ENCODE data around the gene OR10A6. TPM values are rescaled to one million over a fixed set of nuclear protein-coding genes. Genes with fewer than 3 reads are reported as not detected.

OR10A6 gene
- total and polyA plus RNA-seq, 10 of the 15 experiments (the other 5 are each of a cell fraction or from before 2014, with no cell fraction given) = not detected

DNA sequence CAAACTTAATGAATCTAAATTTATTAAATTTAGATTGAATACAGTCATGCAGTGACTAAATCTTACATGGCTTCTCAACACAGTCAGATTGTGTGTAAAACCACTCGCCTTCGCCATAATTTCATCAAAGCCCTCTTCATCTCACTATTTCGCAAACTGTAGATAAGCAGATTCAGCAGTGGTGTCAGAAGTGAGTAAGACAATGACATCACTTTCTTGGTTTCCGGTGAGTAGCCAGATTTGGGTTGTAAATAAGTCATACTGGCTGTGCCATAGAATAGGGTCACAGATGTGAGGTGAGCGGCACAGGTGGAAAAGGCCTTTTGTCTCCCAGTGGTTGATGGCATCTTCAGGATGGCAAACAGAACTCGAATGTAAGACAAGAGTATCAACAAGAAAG is 3.4 kb downstream of the OR10A6 start (continued):
- no peak for TF ChIP-seq CEBPZ (IDR thresholded peaks at IDR 0.05; ENCODE audit: low read depth, low read length)
- TF ChIP-seq, protein P1, sequence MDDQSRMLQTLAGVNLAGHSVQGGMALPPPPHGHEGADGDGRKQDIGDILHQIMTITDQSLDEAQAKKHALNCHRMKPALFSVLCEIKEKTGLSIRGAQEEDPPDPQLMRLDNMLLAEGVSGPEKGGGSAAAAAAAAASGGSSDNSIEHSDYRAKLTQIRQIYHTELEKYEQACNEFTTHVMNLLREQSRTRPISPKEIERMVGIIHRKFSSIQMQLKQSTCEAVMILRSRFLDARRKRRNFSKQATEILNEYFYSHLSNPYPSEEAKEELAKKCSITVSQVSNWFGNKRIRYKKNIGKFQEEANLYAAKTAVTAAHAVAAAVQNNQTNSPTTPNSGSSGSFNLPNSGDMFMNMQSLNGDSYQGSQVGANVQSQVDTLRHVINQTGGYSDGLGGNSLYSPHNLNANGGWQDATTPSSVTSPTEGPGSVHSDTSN (IDR thresholded peaks at IDR 0.05; ENCODE audit: insufficient replicate concordance, low read depth, low read length) = no peak

GRCh38 chr11:7924536-7924935 is 6.5 kb downstream of the OR10A6 start:
- no peak overlapping the region for H2AFZ ChIP-seq (ENCODE audit: control insufficient read depth, low read depth, low read length)
- ChIA-PET POLR2A (no interaction called here), RAD21 (ENCODE audit: unreplicated experiment) (no interaction called here), SMC1A (ENCODE audit: uncharacterized antibody, unreplicated experiment) (no interaction called here), CTCF (no interaction called here)
- H3K27me3 ChIP-seq (replicated peaks in 1 of 2; ENCODE audit: control insufficient read depth in 2 of 2, insufficient read depth in 2 of 2, low read length in 1 of 2) = no peaks in the 10 kb centered on the region
- no peaks in the 10 kb centered on the region for H3K9me3 ChIP-seq (replicated peaks; ENCODE audit: control insufficient read depth, insufficient read depth, low read length)
- H4K20me1 ChIP-seq (ENCODE audit: control insufficient read depth, insufficient read depth) = no peaks in the 10 kb centered on the region
- no TSS peak for BruUV-seq (replicated peaks)
- intact Hi-C loops (cut with micrococcal nuclease; ENCODE audit: unreplicated experiment) (no loop called here), in situ Hi-C loops (cut with MboI) (no loop called here)
- DNase-seq (ENCODE audit: low read depth, low spot score) (no peak), ATAC-seq (no peak), FAIRE-seq (no peak)
- H3K36me3 ChIP-seq (ENCODE audit: control insufficient read depth in 2 of 2, insufficient read depth in 2 of 2, low read length in 1 of 2) = no peaks in the 10 kb centered on the region
- H3K4me3 ChIP-seq = no peak overlapping the region
- no peaks in the 10 kb centered on the region for H3K4me1 ChIP-seq (ENCODE audit: control insufficient read depth, insufficient read depth, low read length)
- no peak overlapping the region for H3K9ac ChIP-seq (ENCODE audit: control insufficient read depth, insufficient read depth, low read length)
- no peaks in the 10 kb centered on the region for H3K79me2 ChIP-seq (ENCODE audit: control insufficient read depth, insufficient read depth, low read length)
- 61% methylated on average over 2 of the region's 2 CpGs for WGBS (ENCODE audit: insufficient coverage, insufficient replicate concordance, low lambda C conversion rate, missing lambda C conversion rate)
- H3K4me2 ChIP-seq (ENCODE audit: control insufficient read depth, insufficient read depth) = no peak overlapping the region
- H3K27ac ChIP-seq (ENCODE audit: control insufficient read depth, insufficient read depth) = no peak overlapping the region
- TF ChIP-seq, protein P2, sequence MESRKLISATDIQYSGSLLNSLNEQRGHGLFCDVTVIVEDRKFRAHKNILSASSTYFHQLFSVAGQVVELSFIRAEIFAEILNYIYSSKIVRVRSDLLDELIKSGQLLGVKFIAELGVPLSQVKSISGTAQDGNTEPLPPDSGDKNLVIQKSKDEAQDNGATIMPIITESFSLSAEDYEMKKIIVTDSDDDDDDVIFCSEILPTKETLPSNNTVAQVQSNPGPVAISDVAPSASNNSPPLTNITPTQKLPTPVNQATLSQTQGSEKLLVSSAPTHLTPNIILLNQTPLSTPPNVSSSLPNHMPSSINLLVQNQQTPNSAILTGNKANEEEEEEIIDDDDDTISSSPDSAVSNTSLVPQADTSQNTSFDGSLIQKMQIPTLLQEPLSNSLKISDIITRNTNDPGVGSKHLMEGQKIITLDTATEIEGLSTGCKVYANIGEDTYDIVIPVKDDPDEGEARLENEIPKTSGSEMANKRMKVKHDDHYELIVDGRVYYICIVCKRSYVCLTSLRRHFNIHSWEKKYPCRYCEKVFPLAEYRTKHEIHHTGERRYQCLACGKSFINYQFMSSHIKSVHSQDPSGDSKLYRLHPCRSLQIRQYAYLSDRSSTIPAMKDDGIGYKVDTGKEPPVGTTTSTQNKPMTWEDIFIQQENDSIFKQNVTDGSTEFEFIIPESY (IDR thresholded peaks at IDR 0.05) = no peak
- TF ChIP-seq ATF2 (IDR thresholded peaks at IDR 0.05; ENCODE audit: low read length) (no peak), JUNB (IDR thresholded peaks at IDR 0.05) (no peak), KLF5 (IDR thresholded peaks at IDR 0.05; ENCODE audit: partially characterized antibody) (no peak), RFX5 (IDR thresholded peaks at IDR 0.05; ENCODE audit: low read depth, low read length) (no peak), NFYB (IDR thresholded peaks at IDR 0.05; ENCODE audit: insufficient read depth, low read depth, low read length) (no peak), RBBP5 (conservative IDR thresholded peaks at IDR 0.05) (no peak), ZBTB11 (CRISPR knock-in tag; IDR thresholded peaks at IDR 0.05) (no peak), NR2C2 (IDR thresholded peaks at IDR 0.05; ENCODE audit: borderline replicate concordance, control insufficient read depth, insufficient read length, low read depth) (no peak), TBL1XR1 (IDR thresholded peaks at IDR 0.05; ENCODE audit: low read depth, low read length) (no peak)

Measured in GM12878 (cell line).